Measurements from ENCODE around the gene USF2.

- TF ChIP-seq EZH2 (IDR thresholded peaks at IDR 0.05; ENCODE audit: borderline replicate concordance, control insufficient read depth, low read depth, low read length) (no peak), POLR2AphosphoS5 (IDR thresholded peaks at IDR 0.05; ENCODE audit: low read length) (no peak; the same call in 1 of the 2 replicates), SPI1 (IDR thresholded peaks at IDR 0.05; ENCODE audit: borderline replicate concordance, insufficient read depth, low read depth, low read length) (no peak), ETV6 (conservative IDR thresholded peaks at IDR 0.05 in 1 of 2, IDR thresholded peaks at IDR 0.05 in 1 of 2; ENCODE audit: borderline replicate concordance in 1 of 2, low read depth in 1 of 2) (no peak), CTCF (IDR thresholded peaks at IDR 0.05 in 2 of 3, conservative IDR thresholded peaks at IDR 0.05 in 1 of 3; ENCODE audit: control insufficient read depth in 2 of 3, extremely low read depth in 1 of 3, insufficient read depth in 1 of 3, low read depth in 3 of 3, low read length in 3 of 3) (no peak), TCF12 (IDR thresholded peaks at IDR 0.05; ENCODE audit: low read depth, low read length) (no peak), HDAC2 (IDR thresholded peaks at IDR 0.05) (no peak), RCOR1 (conservative IDR thresholded peaks at IDR 0.05; ENCODE audit: low read depth, low read length) (no peak), ZBTB11 (CRISPR knock-in tag; IDR thresholded peaks at IDR 0.05) (no peak), MEF2B (IDR thresholded peaks at IDR 0.05; ENCODE audit: partially characterized antibody, poor library complexity, severe bottlenecking) (no peak), PAX5 (IDR thresholded peaks at IDR 0.05; ENCODE audit: borderline replicate concordance, low read depth, low read length) (no peak)
- TF ChIP-seq, protein P1, sequence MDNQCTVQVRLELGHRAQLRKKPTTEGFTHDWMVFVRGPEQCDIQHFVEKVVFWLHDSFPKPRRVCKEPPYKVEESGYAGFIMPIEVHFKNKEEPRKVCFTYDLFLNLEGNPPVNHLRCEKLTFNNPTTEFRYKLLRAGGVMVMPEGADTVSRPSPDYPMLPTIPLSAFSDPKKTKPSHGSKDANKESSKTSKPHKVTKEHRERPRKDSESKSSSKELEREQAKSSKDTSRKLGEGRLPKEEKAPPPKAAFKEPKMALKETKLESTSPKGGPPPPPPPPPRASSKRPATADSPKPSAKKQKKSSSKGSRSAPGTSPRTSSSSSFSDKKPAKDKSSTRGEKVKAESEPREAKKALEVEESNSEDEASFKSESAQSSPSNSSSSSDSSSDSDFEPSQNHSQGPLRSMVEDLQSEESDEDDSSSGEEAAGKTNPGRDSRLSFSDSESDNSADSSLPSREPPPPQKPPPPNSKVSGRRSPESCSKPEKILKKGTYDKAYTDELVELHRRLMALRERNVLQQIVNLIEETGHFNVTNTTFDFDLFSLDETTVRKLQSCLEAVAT (IDR thresholded peaks at IDR 0.05): no peak
- TF ChIP-seq, protein P2, sequence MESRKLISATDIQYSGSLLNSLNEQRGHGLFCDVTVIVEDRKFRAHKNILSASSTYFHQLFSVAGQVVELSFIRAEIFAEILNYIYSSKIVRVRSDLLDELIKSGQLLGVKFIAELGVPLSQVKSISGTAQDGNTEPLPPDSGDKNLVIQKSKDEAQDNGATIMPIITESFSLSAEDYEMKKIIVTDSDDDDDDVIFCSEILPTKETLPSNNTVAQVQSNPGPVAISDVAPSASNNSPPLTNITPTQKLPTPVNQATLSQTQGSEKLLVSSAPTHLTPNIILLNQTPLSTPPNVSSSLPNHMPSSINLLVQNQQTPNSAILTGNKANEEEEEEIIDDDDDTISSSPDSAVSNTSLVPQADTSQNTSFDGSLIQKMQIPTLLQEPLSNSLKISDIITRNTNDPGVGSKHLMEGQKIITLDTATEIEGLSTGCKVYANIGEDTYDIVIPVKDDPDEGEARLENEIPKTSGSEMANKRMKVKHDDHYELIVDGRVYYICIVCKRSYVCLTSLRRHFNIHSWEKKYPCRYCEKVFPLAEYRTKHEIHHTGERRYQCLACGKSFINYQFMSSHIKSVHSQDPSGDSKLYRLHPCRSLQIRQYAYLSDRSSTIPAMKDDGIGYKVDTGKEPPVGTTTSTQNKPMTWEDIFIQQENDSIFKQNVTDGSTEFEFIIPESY (IDR thresholded peaks at IDR 0.05): no peak
- TF ChIP-seq, protein P3, sequence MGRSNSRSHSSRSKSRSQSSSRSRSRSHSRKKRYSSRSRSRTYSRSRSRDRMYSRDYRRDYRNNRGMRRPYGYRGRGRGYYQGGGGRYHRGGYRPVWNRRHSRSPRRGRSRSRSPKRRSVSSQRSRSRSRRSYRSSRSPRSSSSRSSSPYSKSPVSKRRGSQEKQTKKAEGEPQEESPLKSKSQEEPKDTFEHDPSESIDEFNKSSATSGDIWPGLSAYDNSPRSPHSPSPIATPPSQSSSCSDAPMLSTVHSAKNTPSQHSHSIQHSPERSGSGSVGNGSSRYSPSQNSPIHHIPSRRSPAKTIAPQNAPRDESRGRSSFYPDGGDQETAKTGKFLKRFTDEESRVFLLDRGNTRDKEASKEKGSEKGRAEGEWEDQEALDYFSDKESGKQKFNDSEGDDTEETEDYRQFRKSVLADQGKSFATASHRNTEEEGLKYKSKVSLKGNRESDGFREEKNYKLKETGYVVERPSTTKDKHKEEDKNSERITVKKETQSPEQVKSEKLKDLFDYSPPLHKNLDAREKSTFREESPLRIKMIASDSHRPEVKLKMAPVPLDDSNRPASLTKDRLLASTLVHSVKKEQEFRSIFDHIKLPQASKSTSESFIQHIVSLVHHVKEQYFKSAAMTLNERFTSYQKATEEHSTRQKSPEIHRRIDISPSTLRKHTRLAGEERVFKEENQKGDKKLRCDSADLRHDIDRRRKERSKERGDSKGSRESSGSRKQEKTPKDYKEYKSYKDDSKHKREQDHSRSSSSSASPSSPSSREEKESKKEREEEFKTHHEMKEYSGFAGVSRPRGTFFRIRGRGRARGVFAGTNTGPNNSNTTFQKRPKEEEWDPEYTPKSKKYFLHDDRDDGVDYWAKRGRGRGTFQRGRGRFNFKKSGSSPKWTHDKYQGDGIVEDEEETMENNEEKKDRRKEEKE (IDR thresholded peaks at IDR 0.05): no peak
These were observed 6.5 kb upstream of the USF2 start for GRCh38 chr19:35262101-35262761.
